Measurements from ENCODE around the gene NPPB. TPM values are rescaled to one million over a fixed set of nuclear protein-coding genes. Genes with fewer than 3 reads are reported as not detected.

The NPPB gene
- total and polyA plus RNA-seq, 9 of the 15 experiments (the other 6 are each of a cell fraction or from before 2014, with no cell fraction given) = not detected

GRCh38 chr1:11875094-11875493, 16.3 kb upstream of the NPPB start:
- Histone ChIP-seq H2AFZ (ENCODE audit: low read depth, low read length) (peak overlapping the region; percentile 57), H3K9me3 (replicated peaks; ENCODE audit: control insufficient read depth, insufficient read depth, low read depth, low read length) (no peaks in the 10 kb centered on the region), H4K20me1 (replicated peaks; ENCODE audit: control insufficient read depth, insufficient read depth, low read length) (no peaks in the 10 kb centered on the region), H3K9ac (ENCODE audit: insufficient read depth in 1 of 2, low read depth in 2 of 2, low read length in 2 of 2) (peak overlapping the region in 1 of 2 experiments; percentile 3; a peak in 1 of 4 replicates), H3K79me2 (ENCODE audit: control insufficient read depth, insufficient read depth, low read length) (no peaks in the 10 kb centered on the region), H3K36me3 (ENCODE audit: control insufficient read depth, insufficient read depth, low read length) (no peaks in the 10 kb centered on the region), H3K4me2 (ENCODE audit: insufficient read depth, low read length) (no peak overlapping the region), H3K9me1 (ENCODE audit: control insufficient read depth, insufficient read depth, low read length) (no peaks in the 10 kb centered on the region), H3K27me3 (ENCODE audit: control insufficient read depth in 2 of 2, insufficient read depth in 2 of 2, low read length in 2 of 2) (no peaks in the 10 kb centered on the region), H3K27ac (ENCODE audit: extremely low read depth, low read depth, low read length) (no peak overlapping the region), H3K4me1 (replicated peaks in 1 of 2; ENCODE audit: control insufficient read depth in 2 of 2, insufficient read depth in 2 of 2, low read length in 2 of 2) (peaks cover 17 to 45% of the 10 kb centered on the region in 2 experiments), H3K4me3 (no peak overlapping the region)
- TF ChIP-seq, protein P1, sequence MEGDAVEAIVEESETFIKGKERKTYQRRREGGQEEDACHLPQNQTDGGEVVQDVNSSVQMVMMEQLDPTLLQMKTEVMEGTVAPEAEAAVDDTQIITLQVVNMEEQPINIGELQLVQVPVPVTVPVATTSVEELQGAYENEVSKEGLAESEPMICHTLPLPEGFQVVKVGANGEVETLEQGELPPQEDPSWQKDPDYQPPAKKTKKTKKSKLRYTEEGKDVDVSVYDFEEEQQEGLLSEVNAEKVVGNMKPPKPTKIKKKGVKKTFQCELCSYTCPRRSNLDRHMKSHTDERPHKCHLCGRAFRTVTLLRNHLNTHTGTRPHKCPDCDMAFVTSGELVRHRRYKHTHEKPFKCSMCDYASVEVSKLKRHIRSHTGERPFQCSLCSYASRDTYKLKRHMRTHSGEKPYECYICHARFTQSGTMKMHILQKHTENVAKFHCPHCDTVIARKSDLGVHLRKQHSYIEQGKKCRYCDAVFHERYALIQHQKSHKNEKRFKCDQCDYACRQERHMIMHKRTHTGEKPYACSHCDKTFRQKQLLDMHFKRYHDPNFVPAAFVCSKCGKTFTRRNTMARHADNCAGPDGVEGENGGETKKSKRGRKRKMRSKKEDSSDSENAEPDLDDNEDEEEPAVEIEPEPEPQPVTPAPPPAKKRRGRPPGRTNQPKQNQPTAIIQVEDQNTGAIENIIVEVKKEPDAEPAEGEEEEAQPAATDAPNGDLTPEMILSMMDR (IDR thresholded peaks at IDR 0.05 in 2 of 3, conservative IDR thresholded peaks at IDR 0.05 in 1 of 3; ENCODE audit: insufficient read depth in 2 of 3, low read depth in 1 of 3, low read length in 3 of 3) = peak in 2 of 3 experiments; percentile 23 to 31; a peak in 1 of 6 replicates
- no peak for TF ChIP-seq SP2 (IDR thresholded peaks at IDR 0.05; ENCODE audit: extremely low read depth, low read depth, low read length, poor library complexity, severe bottlenecking)
- TF ChIP-seq ZNF277 (CRISPR knock-in tag; IDR thresholded peaks at IDR 0.05; ENCODE audit: borderline replicate concordance) = no peak
- TF ChIP-seq YY1 (IDR thresholded peaks at IDR 0.05; ENCODE audit: borderline replicate concordance in 1 of 3, control insufficient read depth in 1 of 3, extremely low read depth in 1 of 3, insufficient read depth in 3 of 3, insufficient read length in 1 of 3, insufficient replicate concordance in 2 of 3, low read depth in 1 of 3, low read length in 2 of 3) = peak in 1 of 3 experiments; percentile 58
- TF ChIP-seq ZNF444 (CRISPR knock-in tag; IDR thresholded peaks at IDR 0.05) = no peak
- no peak for TF ChIP-seq NONO (IDR thresholded peaks at IDR 0.05; ENCODE audit: low read depth in 2 of 2, low read length in 1 of 2)
- no peak for TF ChIP-seq EP300 (IDR thresholded peaks at IDR 0.05; ENCODE audit: low read length)
- POLR2A ChIA-PET = interaction anchor here (0.6 to 2.3 kb wide), 2 partner anchors 13 to 34 kb away, joined by 3 to 34 read pairs; no protein-coding TSS in a partner anchor
- peak; percentile 26 for ATAC-seq
- CTCF ChIA-PET (ENCODE audit: low intra/inter-chr PET ratio) = no interaction called here
- in situ Hi-C loops (cut with MboI) (no loop called here), intact Hi-C loops (cut with micrococcal nuclease) (no loop called here)
- no peak for FAIRE-seq
- 64% methylated on average over 9 of the region's 10 CpGs for WGBS (ENCODE audit: insufficient coverage, low coverage, missing lambda C conversion rate)
- DNase-seq (ENCODE audit: extremely low read depth in 1 of 4, low spot score in 3 of 4) = no peak
- no TSS peak for BruUV-seq (replicated peaks)

All from K562 (cell line).